PC-9 (cell line): ENCODE results near the gene SLX4. TPM values are rescaled to one million over a fixed set of nuclear protein-coding genes. Genes with fewer than 3 reads are reported as not detected.

Experiments
- BruUV-seq: library from RNA; stranded (reverse); fragments of 400-500 nt; replicated peaks from 2 replicates; lab custom pipeline; 2021; lab: Mats Ljungman, UMichigan
- CTCF ChIA-PET: fragments of 300-600 bp; sonication (Branson Sonifier 250); formaldehyde crosslinking; loops from one replicate; lab custom pipeline; 2022; ENCODE audit warnings: antibody characterized with exemption; lab: Charles Lee
- POLR2A ChIA-PET: fragments of 300-600 bp; sonication (Branson Sonifier 250); formaldehyde crosslinking; loops from one replicate; lab custom pipeline; 2022; ENCODE audit warnings: antibody characterized with exemption; ENCODE audit not compliant: unreplicated experiment; lab: Charles Lee
- DNase-seq, 2 experiments: peaks; one replicate each; pipeline versions ENCODE4 v3.0.0 to v3.0.0-alpha.2; 2015 to 2022; ENCODE audit warnings: mixed read lengths in 1 of 2
- H2AFZ ChIP-seq: fragments of 200-600 bp; sonication (generic); 2 replicates; pipeline ENCODE4 v1.8.1; 2017; ENCODE audit warnings: antibody characterized with exemption
- H3F3A ChIP-seq: fragments of 200-600 bp; sonication (generic); 2 replicates; pipeline ENCODE4 v1.8.1; 2017; ENCODE audit warnings: antibody characterized with exemption, mild to moderate bottlenecking, low read depth; ENCODE audit not compliant: insufficient read depth
- H3K27ac ChIP-seq: fragments of 200-600 bp; sonication (generic); 2 replicates; pipeline ENCODE4 v1.6.1; 2016; ENCODE audit warnings: mixed run types
- H3K27me3 ChIP-seq: fragments of 200-600 bp; sonication (generic); 2 replicates; pipeline ENCODE4 v1.6.1; 2016; ENCODE audit warnings: low read depth, mixed run types; ENCODE audit not compliant: insufficient read depth
- H3K36me3 ChIP-seq: fragments of 200-600 bp; sonication (generic); 2 replicates; pipeline ENCODE4 v1.6.1; 2016; ENCODE audit warnings: low read depth, mixed run types
- H3K4me1 ChIP-seq: fragments of 200-600 bp; sonication (generic); replicated peaks from 2 replicates; pipeline ENCODE4 v1.6.1; 2016; ENCODE audit warnings: mixed run types; ENCODE audit not compliant: insufficient read depth
- H3K4me2 ChIP-seq: fragments of 200-600 bp; sonication (generic); 2 replicates; pipeline ENCODE4 v1.6.1; 2017; ENCODE audit warnings: mixed run types
- H3K4me3 ChIP-seq: fragments of 200-600 bp; sonication (generic); 2 replicates; pipeline ENCODE4 v1.6.1; 2016; ENCODE audit warnings: mixed run types
- H3K79me2 ChIP-seq: fragments of 200-600 bp; sonication (generic); 2 replicates; pipeline ENCODE4 v1.6.1; 2017; ENCODE audit warnings: low read depth, mixed run types
- H3K9me2 ChIP-seq: fragments of 200-600 bp; sonication (generic); 2 replicates; pipeline ENCODE4 v1.8.1; 2017; ENCODE audit warnings: mild to moderate bottlenecking; ENCODE audit not compliant: insufficient read depth
- H3K9me3 ChIP-seq: fragments of 200-600 bp; sonication (generic); 2 replicates; pipeline ENCODE4 v1.8.1; 2016; ENCODE audit warnings: low read depth; ENCODE audit not compliant: insufficient read depth
- H4K20me1 ChIP-seq: fragments of 200-600 bp; sonication (generic); 2 replicates; pipeline ENCODE4 v1.8.1; 2017; ENCODE audit not compliant: insufficient read depth
- EZH2 ChIP-seq: fragments of 200-600 bp; sonication (generic); IDR thresholded peaks from 2 replicates; pipeline ENCODE4 v1.8.0; 2017; ENCODE audit warnings: antibody characterized with exemption, low read depth
- intact Hi-C: fragments of 100-400 bp; cut with micrococcal nuclease; formaldehyde crosslinking; loops from one replicate; pipeline ENCODE4 v1.10.0; 2022; ENCODE audit not compliant: unreplicated experiment
- total RNA-seq: library from RNA; stranded (reverse); gene quantifications from 2 replicates; pipeline ENCODE4 v1.2.3, GENCODE V29; 2021
- TF ChIP-seq, protein P1 (sequence below): fragments of 200-600 bp; sonication (generic); conservative IDR thresholded peaks from 2 replicates; pipeline ENCODE4 v1.6.1; 2017; ENCODE audit warnings: mixed run types, antibody characterized with exemption, mild to moderate bottlenecking, moderate library complexity

SLX4 gene
- total RNA-seq, 1 experiment from 2014 or later = 13.8 TPM

DNA sequence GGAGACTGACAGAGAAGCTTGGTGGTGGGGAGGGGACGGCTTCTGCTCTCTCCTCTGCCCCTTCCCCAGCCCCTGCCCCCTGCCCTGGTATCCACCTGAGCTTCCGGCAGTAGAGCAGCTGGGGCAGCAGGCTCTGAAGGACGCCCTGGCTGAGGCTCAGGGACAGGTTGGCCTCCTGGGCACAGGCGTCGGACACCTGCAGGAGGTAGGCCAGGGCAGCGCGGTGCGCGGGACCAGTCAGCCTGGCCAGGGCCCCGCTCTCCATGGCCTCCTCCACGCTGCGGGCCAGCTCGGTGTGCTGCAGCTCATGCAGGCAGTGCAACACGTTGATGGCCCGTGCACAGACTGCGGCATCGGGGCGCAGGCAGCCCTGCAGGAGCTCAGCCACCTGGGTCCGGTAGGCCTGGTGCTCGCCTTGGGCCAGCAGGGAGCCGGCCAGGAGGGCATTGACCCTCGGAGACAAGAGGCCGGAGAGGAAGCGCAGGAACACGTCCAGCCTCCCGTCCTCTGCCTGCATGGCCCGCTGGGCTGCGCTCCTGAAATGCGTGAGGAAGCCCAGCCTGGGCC lies 48.4 kb downstream of the SLX4 start:
- H3K9me3 ChIP-seq = no peaks in the 10 kb centered on the region
- no peaks in the 10 kb centered on the region for H3K36me3 ChIP-seq
- no peak overlapping the region for H3K27ac ChIP-seq
- H3K4me2 ChIP-seq = no peak overlapping the region
- intact Hi-C loops = no loop called here
- BruUV-seq = no TSS peak
- H3K4me3 ChIP-seq = no peak overlapping the region
- H3K79me2 ChIP-seq = no peaks in the 10 kb centered on the region
- no peaks in the 10 kb centered on the region for H3K4me1 ChIP-seq
- no peaks in the 10 kb centered on the region for H3K27me3 ChIP-seq
- no peaks in the 10 kb centered on the region for H4K20me1 ChIP-seq
- POLR2A ChIA-PET = no interaction called here
- no peaks in the 10 kb centered on the region for H3F3A ChIP-seq
- TF ChIP-seq EZH2 = no peak
- TF ChIP-seq, protein P1, sequence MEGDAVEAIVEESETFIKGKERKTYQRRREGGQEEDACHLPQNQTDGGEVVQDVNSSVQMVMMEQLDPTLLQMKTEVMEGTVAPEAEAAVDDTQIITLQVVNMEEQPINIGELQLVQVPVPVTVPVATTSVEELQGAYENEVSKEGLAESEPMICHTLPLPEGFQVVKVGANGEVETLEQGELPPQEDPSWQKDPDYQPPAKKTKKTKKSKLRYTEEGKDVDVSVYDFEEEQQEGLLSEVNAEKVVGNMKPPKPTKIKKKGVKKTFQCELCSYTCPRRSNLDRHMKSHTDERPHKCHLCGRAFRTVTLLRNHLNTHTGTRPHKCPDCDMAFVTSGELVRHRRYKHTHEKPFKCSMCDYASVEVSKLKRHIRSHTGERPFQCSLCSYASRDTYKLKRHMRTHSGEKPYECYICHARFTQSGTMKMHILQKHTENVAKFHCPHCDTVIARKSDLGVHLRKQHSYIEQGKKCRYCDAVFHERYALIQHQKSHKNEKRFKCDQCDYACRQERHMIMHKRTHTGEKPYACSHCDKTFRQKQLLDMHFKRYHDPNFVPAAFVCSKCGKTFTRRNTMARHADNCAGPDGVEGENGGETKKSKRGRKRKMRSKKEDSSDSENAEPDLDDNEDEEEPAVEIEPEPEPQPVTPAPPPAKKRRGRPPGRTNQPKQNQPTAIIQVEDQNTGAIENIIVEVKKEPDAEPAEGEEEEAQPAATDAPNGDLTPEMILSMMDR = no peak
- no peak for DNase-seq
- H3K9me2 ChIP-seq = no peaks in the 10 kb centered on the region
- H2AFZ ChIP-seq = no peak overlapping the region
- CTCF ChIA-PET = no interaction called here

DNA sequence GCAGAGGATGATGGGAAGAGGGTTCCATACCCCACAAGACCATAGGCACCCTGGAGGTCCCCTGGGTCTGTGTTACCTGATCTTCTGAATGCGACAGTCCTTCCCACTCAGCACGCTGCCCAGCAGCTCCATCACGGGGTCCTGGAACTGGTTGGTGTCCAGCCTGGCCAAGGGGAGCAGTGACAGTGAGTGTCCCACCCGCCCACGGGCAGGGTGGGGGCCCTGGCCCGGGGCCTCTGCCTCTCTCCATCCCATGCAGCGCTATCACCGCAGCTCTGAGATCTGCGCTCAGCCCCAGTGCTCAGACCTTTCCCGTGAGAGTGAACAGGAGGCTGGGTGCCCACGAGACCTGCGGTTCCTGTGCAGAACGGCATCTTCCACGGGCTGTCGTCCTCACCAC lies 49.8 kb downstream of the SLX4 start:
- POLR2A ChIA-PET = no interaction called here

DNA sequence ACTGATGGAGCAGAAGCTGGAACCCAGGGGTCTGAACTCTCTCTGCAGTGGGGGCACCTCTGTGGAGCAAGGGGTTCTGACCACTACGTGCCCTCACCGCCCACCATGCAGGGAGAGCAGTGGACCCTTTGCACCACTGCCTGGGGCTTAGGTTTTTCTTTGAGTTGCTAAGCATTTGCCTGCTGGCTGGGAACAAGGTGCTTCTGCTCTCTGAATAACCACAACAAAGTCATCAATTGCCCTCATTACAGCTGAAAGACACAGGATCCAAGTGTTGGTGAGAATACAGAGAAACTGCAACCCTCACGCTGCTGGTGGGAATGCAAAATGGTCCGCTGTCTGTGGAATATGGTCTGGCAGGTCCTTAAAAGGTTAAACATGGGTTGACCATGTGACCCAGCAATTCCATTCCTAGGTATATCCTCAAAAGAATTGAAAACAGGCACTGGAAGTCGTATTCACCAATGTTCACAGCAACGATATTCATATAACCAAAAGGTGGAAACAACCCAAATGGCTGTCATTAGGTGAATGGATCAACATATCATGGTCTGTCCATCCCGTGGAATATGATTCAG lies 57.0 kb downstream of the SLX4 start:
- Histone ChIP-seq H3K27me3 (peaks cover 26% of the 10 kb centered on the region; the same call in 1 of the 2 replicates), H3K4me3 (no peak overlapping the region), H2AFZ (no peak overlapping the region), H3K79me2 (no peaks in the 10 kb centered on the region), H3K36me3 (no peaks in the 10 kb centered on the region), H3K27ac (no peak overlapping the region), H3K4me2 (no peak overlapping the region), H3F3A (no peaks in the 10 kb centered on the region), H3K9me3 (no peaks in the 10 kb centered on the region), H4K20me1 (no peaks in the 10 kb centered on the region), H3K9me2 (no peaks in the 10 kb centered on the region), H3K4me1 (no peaks in the 10 kb centered on the region)
- DNase-seq = no peak
- no peak for TF ChIP-seq EZH2
- TF ChIP-seq, protein P1 = no peak
- BruUV-seq = no TSS peak
- CTCF ChIA-PET = no interaction called here
- POLR2A ChIA-PET = no interaction called here
- intact Hi-C loops = no loop called here

More for the DNA sequence above, 49.8 kb downstream of the SLX4 start:
- Histone ChIP-seq H3K79me2 (no peaks in the 10 kb centered on the region), H3K4me1 (no peaks in the 10 kb centered on the region), H3K4me2 (no peak overlapping the region), H4K20me1 (no peaks in the 10 kb centered on the region), H3K9me2 (no peaks in the 10 kb centered on the region), H3K27ac (no peak overlapping the region), H2AFZ (no peak overlapping the region), H3F3A (no peaks in the 10 kb centered on the region), H3K27me3 (peaks cover 11% of the 10 kb centered on the region; the same call in 1 of the 2 replicates), H3K36me3 (no peaks in the 10 kb centered on the region), H3K4me3 (no peak overlapping the region), H3K9me3 (no peaks in the 10 kb centered on the region)
- no TSS peak for BruUV-seq
- DNase-seq = no peak
- TF ChIP-seq, protein P1 = no peak
- no peak for TF ChIP-seq EZH2
- CTCF ChIA-PET = no interaction called here
- intact Hi-C loops = no loop called here
